AG10803 (cell line): ENCODE measurements around the gene PSME1.
A peak's percentile ranks its signal among the peaks of the same experiment; 100 is the strongest.

Experiments
- DNase-seq: peaks from one replicate; pipeline ENCODE4 v3.0.0; 2010; ENCODE audit warnings: low read depth
- H3K4me3 ChIP-seq: 2 replicates; pipeline ENCODE4 v1.5.1; 2011; ENCODE audit warnings: mild to moderate bottlenecking, low read length, control low read depth
- TF ChIP-seq, protein P1 (sequence below): conservative IDR thresholded peaks from 2 replicates; pipeline ENCODE4 v1.5.1; 2011; ENCODE audit warnings: mild to moderate bottlenecking, low read length, control low read depth, inconsistent platforms

The PSME1 gene

DNA sequence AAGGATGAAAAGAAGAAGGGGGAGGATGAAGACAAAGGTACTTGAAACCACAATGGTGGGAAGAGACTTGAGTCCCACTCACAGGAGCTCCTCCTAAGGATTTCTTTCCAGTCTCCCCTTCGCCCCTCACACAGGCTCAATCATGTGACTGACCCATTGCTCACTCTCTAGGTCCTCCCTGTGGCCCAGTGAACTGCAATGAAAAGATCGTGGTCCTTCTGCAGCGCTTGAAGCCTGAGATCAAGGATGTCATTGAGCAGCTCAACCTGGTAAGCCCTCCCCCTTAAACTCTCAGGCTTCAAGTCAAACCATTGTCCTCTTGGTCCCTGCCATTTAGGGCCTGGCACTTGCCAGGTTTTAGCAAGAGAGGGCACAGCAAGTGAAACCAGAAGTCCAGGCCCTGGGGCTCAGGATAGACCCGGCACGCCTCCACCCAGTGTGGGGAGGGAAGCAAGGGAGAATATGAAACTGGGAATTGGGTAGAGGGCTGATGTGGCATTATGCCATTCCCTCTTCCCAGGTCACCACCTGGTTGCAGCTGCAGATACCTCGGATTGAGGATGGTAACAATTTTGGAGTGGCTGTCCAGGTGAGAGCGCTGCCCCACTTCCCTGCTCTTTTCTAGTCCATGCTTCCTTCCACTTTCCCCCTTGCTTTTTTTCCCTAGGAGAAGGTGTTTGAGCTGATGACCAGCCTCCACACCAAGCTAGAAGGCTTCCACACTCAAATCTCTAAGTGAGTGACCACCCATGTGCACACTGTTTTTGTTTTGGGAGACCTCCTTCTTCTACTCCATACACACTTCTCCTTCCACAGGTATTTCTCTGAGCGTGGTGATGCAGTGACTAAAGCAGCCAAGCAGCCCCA lies 1.8 kb downstream of the PSME1 start:
- H3K4me3 ChIP-seq, result peak overlapping the region; percentile 79
- TF ChIP-seq, protein P1, sequence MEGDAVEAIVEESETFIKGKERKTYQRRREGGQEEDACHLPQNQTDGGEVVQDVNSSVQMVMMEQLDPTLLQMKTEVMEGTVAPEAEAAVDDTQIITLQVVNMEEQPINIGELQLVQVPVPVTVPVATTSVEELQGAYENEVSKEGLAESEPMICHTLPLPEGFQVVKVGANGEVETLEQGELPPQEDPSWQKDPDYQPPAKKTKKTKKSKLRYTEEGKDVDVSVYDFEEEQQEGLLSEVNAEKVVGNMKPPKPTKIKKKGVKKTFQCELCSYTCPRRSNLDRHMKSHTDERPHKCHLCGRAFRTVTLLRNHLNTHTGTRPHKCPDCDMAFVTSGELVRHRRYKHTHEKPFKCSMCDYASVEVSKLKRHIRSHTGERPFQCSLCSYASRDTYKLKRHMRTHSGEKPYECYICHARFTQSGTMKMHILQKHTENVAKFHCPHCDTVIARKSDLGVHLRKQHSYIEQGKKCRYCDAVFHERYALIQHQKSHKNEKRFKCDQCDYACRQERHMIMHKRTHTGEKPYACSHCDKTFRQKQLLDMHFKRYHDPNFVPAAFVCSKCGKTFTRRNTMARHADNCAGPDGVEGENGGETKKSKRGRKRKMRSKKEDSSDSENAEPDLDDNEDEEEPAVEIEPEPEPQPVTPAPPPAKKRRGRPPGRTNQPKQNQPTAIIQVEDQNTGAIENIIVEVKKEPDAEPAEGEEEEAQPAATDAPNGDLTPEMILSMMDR, result no peak

GRCh38 chr14:24138396-24139271 lies 2.6 kb downstream of the PSME1 start:
- DNase-seq, result no peak
- TF ChIP-seq, protein P1, result no peak
- H3K4me3 ChIP-seq, result no peak overlapping the region

More for the DNA sequence above, 1.8 kb downstream of the PSME1 start:
- no peak for DNase-seq

DNA sequence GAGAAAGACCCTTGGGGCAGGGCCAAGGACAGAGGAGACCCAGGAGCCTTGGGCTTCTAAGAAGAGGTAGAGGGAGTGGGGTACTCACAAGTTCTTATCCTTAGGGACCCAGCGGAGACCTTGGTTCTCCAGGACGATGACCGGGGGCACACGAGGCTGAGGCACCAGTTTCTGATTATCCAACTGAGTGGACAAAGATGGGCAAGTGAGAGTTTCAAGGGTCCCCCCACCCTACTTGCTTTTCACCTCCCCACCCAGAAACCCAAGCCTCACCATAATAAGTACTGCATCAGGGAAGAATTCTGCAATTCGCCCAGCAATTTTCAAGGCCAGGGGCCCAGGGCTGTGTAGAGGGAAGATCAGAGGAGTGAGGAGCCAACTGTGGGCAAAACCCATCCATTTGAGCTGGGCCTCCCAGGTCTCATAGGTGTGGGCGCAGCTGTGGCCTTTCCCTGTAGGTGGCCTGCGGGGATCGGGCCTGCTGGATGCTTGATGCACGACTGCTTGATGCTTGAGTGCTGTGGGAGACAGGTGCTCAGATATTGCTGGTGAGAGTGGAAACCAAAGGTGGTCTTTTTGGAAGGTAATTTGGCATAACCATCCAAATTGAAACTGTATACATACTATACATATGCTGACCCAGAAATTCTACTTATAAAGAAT lies 3.4 kb downstream of the PSME1 start:
- DNase-seq, result no peak
- no peak overlapping the region for H3K4me3 ChIP-seq
- TF ChIP-seq, protein P1, result no peak

DNA sequence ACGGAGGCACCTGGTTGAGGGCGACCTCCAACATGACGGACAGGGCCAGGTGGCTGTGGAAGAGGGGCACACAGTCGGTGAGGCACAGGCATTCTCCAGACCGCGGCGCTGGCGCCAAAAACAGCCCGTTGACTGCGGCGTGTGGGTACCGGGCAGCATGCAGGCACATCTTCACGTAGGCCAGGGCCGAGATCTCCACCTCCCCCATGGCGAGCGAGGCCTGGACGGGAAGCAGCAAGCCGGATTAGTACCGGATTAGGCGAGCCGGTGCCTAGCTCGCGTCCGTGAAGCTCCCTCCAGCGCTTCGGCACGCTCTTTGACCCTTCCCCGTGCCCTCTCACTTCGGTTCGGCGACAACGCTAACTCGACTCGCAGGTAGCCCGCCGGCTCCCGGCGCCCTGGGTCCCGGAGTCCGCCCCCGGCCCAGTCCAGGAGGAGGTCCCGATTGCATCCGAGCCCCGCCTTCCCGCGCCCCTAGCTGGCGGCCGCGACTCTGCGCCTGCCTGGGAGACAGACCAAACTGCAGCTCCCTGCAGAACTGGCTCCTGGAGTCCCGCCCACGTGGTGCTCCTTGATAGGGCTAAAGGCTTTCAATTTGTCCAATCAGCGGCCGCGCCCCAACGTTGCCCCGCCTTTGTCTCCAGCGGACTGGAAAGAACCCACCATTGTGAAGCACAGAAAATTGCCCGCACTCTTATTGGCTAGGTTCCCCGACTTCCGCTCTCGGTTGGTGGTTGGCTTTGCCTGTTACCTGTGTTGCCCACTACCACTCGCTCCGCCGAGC lies 5.3 kb downstream of the PSME1 start, which contains the start of gene EMC9:
Gene EMC9 (minus strand): TSS at position 495 of the 784 bp plus-strand sequence. CDS start 287 bp downstream, at position 208.
- TF ChIP-seq, protein P1, result peak; percentile 32
- peak within 1 kb of the TSS; percentile 93 for H3K4me3 ChIP-seq
- DNase-seq, result peak; percentile 98

GRCh38 chr14:24143511-24143910 lies 7.5 kb downstream of the PSME1 start:
- TF ChIP-seq, protein P1, result no peak
- peak; percentile 36 for DNase-seq
- H3K4me3 ChIP-seq, result no peak overlapping the region

GRCh38 chr14:24144451-24144850 lies 8.5 kb downstream of the PSME1 start:
- DNase-seq, result no peak
- H3K4me3 ChIP-seq, result no peak overlapping the region
- TF ChIP-seq, protein P1, result no peak
